ENCODE measurements around the gene CERS1.

Gene CERS1, protein sequence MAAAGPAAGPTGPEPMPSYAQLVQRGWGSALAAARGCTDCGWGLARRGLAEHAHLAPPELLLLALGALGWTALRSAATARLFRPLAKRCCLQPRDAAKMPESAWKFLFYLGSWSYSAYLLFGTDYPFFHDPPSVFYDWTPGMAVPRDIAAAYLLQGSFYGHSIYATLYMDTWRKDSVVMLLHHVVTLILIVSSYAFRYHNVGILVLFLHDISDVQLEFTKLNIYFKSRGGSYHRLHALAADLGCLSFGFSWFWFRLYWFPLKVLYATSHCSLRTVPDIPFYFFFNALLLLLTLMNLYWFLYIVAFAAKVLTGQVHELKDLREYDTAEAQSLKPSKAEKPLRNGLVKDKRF

DNA sequence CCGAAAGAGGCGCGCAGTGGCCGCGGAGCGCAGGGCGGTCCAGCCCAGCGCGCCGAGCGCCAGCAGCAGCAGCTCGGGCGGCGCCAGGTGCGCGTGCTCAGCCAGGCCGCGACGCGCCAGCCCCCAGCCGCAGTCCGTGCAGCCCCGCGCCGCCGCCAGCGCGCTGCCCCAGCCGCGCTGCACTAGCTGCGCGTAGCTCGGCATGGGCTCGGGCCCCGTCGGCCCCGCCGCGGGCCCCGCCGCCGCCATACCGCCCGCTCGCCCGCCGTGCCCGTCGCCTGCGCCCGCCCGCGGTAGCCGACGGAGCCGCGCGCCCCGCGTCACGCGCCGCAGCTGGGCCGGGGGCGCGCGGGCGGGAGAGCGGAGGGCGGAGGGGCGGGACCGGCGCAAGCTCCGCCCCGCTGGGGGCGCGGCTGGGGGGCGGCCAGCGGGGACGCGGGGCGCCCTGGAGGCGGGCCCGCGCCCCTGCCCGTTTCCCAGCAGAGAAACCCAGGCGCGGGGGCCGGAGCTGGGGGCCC, at the start of gene CERS1:
Gene CERS1 (minus strand): TSS at position 335 of the 518 bp plus-strand sequence. CDS start 86 bp downstream, at position 249.
- DNase-seq (ENCODE audit: low read depth in 2 of 2, low spot score in 1 of 2), result no peak

DNA sequence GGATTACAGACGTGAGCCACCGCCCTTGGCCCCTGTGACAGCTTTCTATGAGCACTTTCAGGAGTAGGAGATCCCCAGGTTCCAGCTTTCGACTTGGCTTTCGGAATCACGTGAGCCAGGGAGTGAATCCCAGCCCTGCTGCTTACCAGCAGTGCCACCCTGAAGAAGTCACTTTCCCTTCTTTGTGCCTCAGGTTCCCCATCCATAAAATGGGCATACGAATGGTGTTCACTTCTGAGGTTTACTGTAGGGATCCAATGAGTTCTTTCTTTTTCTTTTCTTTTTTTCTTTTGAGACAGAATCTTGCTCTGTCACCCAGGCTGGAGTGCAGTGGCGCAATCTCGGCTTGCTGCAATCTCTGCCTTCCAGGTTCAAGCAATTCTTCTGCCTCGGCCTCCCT, 49.3 kb upstream of the CERS1 start:
- no peak for DNase-seq (ENCODE audit: low read depth in 2 of 2, low spot score in 1 of 2)

DNA sequence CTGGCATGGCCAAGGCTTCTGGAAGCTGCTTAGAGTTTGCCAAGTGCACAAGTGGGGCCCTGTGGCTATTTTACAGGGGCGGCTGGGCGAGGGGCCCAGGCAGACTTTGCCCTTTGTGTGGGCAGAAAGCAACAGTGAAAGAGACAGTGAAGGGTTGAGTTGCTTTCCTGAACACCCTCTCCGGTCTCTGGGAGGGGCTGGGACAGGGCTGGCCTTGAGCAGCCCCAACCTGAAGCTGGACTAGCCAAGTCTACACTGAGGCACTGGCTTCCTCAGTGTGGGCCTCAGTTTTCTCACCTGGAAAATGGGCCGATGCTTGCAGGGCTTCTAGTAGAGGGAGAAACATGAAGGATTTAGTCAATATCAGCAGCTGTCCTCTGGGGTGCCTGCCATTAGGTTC, 47.5 kb upstream of the CERS1 start:
- no peak for DNase-seq (ENCODE audit: low read depth in 2 of 2, low spot score in 1 of 2)

DNA sequence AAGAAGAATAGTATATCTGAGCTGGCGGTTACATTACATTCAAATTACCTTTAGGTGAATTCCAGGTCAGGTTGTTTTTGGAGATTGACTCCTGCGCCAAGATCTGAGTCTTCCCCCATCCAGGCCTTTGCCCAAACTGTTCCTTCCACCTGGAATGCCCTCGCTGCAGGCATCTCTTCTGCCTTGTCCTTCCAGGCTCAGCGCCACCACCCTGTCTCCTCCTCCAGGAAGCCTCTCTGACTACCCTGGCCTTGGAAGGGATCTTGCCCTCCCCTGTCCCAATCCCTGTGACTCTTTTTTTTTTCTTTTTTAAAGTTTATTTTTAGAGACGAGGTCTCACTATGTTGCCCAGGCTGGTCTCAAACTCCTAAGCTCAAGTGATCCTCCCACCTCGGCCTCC, 46.7 kb upstream of the CERS1 start:
- no peak for DNase-seq (ENCODE audit: low read depth in 2 of 2, low spot score in 1 of 2)

DNA sequence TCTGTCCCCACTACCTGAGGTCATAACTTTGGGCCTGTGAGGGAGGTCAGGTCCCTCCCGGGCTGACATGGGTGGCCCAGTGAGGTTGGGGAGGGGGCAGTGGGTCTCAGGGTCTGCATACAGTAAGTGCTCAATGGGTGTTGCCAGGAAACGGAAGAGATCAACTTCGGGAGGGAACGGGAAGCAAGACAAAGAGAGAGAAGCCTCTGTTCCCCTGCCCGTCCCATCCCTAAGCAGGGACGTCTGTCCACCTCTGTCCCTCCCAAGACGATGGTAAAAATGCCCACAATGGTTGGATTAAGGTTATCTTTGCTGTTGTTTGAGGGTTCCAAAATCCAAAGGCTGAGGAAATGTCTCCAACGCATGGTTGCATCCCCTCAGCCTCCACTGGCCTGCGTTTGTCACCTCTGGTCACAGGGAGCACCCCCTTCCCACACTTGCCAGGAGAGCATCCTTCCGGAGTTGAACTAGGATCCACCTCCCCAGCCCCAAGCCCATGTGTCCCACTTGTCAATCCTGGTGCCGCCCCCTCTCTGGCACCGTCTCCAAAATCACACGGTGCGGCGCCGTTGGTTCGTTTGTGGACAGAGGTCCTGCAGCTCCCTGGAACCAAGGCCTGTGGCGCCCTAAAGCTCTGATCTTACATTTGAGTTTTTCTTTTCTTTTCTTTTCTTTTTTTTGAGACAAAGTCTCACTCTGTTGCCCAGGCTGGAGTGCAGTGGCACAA, 45.8 kb upstream of the CERS1 start:
- no peak for DNase-seq (ENCODE audit: low read depth in 2 of 2, low spot score in 1 of 2)

DNA sequence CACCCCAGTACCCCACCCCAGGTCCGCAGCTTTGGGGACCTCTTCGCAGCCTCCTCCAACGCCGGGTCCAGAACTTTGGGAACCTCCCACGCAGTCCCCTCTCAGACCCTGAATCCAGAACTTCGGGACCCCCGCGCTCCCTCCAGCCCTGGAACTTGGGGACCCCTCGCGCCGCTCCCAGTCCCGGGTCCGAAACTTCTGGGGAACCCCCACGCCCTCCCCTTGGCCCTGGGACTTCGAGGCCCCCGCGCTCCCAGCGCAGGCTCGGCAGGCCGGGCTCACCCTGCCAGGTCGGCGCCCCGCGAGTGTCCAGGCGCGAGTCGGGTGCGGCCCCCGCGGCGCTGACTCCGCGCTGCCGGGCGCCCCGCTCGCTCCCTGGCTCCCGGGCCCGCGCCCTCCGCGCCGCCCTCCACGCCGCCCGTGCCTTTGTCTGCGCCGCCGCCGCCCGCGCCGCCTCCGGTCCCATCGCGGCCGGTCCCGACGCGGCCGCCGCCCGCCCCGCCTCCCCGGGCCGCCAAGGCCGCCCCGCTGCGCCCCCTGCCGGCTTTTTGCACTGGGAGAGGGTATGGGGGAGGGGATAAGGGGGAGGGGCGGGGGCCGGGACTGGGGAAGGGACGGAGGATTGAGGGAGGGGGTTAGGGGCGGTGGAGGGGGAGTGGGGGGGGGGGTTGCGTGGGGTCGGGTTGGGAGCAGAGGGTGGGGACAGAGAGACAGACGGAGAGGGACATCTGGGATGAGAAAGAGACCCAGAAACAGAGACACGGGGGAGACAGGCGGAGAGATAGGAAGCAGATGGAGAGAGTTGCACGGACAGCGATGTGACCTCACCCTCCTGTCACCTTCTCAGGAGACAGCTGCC, 45.0 kb upstream of the CERS1 start, which contains the start of gene HOMER3:
Gene HOMER3 (minus strand): TSS at position 449 of the 859 bp plus-strand sequence. CDS start 2,235 bp downstream, outside the sequence.
- peak; percentile 56 to 60 for DNase-seq (ENCODE audit: low read depth in 2 of 2, low spot score in 1 of 2)

DNA sequence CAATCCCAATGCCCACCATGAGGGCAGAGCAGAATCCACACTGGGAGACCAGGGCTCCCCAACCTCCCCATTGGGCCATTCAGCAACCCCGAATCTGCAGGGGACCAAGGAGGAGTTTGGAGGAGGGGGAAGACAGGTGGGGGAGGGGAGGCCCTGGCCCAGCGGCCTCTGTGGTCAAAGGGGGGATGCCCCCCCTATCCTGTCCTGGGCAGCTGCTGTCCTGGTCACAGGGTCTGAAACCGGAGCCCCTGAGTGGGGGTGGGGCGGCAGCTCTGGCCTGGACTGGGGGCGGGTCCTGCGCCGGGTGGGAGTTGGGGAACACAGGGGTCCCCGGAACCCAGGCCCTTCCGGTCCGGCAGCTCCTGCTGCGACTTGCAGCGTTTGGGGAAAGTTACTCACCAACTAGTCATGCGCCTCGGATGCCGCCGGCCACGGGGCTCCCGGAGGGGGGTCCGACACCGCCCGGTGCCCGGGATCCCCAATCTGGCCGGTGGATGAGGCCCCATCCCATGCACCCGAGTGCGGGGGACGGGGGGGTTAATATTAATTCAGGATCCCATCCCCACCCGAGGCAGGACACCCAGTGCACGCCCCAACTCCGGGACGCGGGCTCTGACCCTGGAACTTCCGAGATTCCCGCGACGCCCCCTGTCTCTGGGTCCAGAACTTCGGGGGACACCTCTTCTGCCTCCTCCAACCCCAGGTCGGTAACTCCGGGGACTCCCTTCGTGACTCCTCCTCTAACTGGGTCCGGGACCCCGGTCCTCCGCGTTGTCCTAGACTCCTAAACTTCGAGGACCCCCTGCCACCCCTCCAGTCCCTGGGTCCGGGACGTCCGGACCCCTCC, 44.2 kb upstream of the CERS1 start:
- no peak for DNase-seq (ENCODE audit: low read depth in 2 of 2, low spot score in 1 of 2)

DNA sequence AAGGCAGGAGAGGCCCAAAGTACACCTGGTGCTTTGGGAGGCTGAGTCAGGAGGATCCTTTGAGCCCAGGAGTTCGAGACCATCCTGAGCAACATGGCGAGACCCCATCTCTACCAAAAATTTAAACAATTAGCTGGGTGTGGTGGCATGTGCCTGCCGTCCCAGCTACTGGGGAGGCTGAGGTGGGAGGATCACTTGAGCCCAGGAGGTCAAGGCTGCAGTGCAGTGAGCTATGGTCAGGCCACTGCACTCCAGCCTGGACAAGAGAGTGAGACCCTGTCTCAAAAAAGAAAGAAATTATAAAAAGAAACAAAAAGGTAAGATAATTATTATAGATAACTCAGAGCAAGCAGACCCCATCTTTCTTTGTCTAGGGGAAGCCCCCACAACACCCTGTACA, 43.2 kb upstream of the CERS1 start:
- no peak for DNase-seq (ENCODE audit: low read depth in 2 of 2, low spot score in 1 of 2)

DNA sequence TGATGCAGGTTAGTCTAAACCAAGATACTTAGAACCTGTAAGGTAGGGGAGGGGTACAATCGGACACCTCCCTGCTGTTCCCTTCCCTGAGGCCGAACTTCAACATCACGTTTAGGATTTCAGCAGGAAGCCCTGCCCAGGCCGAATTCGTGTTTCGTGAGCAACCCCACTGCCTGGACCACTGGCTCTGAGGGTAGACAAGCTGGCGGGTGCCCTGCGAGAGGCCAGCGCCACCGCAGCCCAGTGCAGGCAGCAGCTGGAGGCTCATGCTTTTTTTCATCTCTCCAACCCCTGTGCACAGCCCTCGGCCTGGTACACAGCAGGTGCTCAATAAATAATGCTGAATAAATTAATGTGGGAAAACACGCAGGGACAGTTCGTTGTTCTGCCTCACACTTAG, 37.3 kb upstream of the CERS1 start:
- DNase-seq (ENCODE audit: low read depth in 2 of 2, low spot score in 1 of 2), result no peak

DNA sequence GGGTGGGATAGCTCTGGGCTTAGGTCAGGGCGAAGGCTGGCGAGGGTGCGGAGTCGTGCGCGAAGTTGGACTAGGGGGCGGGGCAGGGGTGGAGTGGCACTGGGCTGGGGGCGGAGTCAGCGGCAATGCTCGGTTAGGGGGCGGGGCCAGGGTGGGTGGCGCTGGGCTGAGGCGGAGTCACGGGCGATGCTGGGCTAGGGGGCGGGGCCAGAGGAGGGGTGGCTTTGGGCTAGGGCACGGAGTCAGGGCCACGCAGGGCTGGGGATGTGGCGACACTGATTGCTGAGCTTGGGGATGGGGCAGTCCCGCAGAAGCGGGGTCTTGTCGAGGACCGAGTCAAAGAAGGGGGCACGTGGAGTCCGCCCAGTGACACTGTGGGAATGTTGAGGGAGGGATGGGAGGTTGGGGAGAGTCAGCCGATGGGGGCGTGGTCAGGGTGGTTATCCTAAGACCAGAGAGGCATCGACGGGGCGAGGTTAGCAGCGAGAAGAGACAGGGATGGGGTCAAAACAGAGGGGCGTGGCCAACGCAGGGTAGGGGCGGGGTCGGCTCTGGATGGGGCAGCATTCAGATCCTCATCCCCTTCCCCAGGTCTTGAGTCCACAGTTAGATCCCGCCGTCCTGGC, 36.4 kb upstream of the CERS1 start:
- DNase-seq (ENCODE audit: low read depth in 2 of 2, low spot score in 1 of 2), result peak; percentile 66 to 72

DNA sequence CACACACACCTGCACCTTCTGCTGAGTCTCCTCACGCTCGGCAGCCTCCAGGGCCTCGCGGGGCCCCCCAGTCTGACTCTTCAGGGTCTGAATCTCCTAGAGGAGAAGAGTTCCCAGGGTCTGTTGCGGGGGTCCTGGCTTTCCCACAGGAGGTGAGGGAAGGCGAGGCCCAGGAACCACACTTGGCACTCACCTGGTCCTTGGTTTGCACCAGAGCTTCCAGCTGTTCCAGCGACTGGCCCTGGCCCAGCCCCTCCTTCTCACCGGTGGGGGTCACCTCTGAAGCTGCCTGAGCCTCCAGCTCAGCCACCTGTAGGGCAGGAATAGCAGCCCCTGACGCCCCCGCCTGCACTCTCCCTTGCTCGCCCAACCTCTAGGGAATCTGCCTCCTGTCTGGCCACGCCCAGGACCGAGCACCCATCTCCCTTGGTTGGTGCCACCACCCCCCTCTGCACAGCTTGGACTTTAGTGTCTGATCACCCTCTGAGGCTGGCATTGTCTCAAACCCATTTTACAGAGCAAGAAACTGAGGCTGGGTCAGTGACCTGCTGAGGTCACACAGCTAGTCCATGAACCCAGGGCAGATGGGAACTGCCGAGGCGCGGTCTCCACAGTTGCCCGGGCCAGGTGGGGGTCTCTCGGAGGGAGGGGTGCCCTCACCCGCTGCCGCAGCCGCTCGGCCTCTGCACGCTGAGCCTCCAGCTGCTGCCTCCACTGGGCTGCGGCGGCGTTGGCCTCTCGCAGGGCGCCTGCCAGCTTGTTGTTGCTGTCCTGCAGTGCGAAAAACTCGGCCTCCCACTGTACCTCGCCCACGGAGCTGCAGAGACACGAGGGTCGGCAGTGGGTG, 35.6 kb upstream of the CERS1 start:
- DNase-seq (ENCODE audit: low read depth in 2 of 2, low spot score in 1 of 2), result no peak

DNA sequence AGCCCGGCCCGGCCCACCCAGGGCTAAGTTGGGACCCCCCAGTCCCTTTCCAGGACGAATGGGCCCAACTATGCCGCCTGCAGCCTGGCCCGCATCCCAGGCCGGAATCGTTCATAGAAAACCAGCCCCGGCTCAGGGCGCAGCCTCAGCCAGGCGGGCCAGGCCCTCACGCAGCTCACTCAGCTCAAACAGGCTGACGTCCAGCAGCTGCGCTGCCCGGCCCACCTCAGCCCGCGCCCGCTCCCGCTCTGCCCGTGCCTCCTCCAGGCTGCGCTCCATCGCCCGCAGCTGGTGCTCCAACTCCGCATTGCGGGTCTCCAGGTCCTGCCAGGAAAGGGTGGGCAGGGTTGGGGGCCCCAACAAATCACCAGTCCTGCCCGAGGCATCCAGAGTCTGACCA, 33.4 kb upstream of the CERS1 start:
- DNase-seq (ENCODE audit: low read depth in 2 of 2, low spot score in 1 of 2), result no peak

DNA sequence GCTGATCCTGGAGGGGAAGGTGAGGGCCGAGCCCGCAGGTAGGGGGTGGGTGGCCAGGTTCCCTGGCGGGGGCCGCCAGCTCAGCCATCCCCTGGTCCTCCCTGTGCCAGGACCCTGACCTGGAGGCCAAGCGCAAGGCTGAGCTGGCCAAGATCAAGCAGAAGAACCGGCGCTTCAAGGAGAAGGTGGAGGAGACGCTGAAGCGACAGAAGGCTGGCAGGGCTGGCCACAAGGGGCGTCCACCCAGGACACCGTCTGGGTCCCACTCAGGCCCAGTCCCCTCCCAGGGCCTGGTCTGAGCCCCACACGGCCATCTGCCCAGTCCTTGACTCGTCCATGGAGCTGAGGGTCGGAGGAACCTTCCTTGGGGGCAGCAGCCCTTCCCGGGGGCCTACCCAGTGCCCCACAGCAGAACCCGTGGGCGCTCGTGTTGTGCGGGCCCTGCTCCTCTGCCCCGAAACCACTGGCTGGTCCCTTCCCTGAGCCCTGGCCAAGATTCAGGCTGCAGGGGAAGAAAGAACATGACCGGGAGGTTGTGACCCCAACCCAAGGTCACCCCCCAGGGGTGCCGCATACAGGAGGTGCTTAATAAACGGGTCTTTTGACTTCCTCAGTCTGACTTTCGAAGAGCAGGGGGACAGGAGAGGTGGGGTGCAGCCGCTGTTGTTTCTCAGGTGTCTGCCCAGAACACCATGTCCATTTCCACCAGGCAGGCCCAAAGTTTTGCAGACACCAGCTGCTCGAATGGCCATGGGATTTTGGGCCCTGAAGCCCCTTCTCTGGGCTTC, 32.3 kb upstream of the CERS1 start:
- DNase-seq (ENCODE audit: low read depth in 2 of 2, low spot score in 1 of 2), result no peak

DNA sequence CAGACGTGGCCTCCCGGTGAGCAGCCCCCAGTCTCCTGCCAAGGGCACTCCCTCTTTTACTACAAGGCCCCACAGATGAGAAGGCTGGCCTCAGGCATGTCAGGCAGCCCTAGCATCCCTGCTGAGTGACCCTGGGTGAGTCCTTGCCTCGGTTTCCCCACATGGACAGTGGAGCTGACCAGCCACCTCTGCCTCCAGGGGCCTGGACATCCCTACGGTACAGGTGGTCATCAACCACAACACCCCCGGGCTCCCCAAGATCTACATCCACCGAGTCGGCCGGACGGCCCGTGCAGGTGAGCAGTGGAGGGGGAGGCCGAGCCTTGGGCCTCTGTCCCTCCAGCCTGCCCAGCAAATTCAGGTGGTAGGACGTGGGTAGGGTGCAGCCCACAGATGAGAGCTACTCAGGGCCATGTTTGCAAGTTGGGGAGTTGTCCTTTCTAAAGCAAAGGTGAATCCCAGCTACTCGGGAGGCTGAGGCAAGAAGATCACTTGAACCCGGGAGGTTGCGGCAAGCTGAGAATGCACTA, 28.8 kb upstream of the CERS1 start:
- no peak for DNase-seq (ENCODE audit: low read depth in 2 of 2, low spot score in 1 of 2)

DNA sequence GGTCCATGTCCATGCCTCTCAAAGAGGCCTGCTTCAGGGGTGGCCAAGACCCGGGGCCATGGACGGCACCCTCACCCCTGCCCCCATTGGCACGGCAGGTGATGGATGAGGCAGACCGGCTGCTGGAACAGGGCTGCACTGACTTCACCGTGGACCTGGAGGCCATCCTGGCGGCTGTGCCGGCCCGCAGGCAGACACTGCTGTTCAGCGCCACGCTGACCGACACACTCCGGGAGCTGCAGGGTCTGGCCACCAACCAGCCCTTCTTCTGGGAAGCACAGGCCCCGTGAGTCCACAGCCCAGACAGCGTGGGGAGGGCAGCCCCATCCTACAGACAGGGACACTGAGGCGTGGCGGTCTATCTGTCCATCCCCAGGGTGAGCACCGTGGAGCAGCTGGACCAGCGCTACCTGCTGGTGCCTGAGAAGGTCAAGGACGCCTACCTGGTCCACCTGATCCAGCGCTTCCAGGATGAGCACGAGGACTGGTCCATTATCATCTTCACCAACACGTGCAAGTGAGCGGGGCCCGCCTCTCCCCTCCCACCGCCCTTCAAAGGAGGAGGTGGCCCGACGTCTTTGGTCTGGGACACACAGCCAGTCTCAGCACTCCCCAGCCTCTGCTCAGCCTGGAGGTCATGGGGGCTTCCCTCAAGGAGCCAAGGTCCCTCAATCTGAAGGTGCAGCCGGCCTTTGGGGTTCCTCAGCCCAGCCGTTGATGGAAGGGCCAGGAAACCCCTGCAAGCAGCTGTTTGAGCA, 26.4 kb upstream of the CERS1 start:
- DNase-seq (ENCODE audit: low read depth in 2 of 2, low spot score in 1 of 2), result no peak

DNA sequence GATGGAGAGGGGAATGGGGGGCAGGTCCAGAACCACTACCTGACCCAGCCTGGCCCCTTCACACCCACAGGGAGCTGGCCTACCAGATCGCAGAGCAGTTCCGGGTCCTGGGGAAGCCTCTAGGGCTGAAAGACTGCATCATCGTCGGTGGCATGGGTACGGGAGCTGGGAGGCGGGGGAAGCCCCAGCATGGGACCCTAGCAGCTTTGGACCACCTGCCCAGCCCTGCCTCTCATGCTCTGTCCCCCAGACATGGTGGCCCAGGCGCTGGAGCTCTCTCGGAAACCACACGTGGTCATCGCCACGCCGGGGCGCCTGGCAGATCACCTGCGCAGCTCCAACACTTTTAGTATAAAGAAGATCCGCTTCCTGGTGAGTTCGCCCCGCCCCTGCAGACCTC, 25.6 kb upstream of the CERS1 start:
- DNase-seq (ENCODE audit: low read depth in 2 of 2, low spot score in 1 of 2), result no peak

DNA sequence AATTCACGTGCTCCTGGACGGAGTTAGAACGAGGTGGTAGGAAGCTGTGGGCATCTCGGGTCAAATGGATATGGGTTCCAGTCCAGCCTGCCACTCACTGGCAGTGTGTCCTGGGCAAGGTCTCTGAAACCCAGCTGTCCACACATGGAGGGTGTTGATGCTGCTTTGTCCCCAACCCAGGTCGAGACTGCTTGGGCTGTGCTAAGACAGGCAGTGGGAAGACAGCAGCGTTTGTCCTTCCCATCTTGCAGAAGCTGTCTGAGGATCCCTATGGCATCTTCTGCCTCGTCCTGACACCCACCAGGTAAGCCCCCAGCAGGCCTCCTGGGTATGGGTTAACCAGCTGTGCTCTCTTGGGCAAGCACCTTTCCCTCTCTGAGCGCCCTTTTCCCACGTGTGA, 24.4 kb upstream of the CERS1 start:
- no peak for DNase-seq (ENCODE audit: low read depth in 2 of 2, low spot score in 1 of 2)

DNA sequence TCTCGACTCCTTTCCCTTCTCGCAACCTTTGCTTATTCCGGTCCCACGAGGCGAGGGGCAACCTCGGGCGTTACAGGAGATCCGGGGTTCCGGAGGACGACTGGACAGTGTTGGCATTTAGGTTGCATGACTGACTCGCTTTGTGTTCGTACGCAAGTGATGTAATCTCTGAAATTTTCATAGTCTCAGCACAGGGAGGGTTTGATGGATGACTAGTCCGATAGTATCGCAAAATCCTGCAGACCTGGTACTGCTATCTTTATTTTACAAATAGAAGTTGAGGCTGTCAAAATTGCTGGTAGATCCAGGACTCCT, 23.9 kb upstream of the CERS1 start:
- DNase-seq (ENCODE audit: low read depth in 2 of 2, low spot score in 1 of 2), result no peak
